HG03280 (cell line): ENCODE measurements around the gene SESN2.

Experiments
- ATAC-seq: cut with Tn5 transposase; IDR thresholded peaks from one replicate; pipeline ENCODE4 v1.9.1; 2021; ENCODE audit warnings: mild to moderate bottlenecking, moderate library complexity; ENCODE audit not compliant: unreplicated experiment

The SESN2 gene

GRCh38 chr1:28259252-28259933 is at the start of gene SESN2:
TSS of gene SESN2 (plus strand) at chr1:28259518. CDS start at chr1:28259848, 330 bp downstream.
- ATAC-seq = peak; percentile 98

GRCh38 chr1:28209700-28210099 is 49.6 kb upstream of the SESN2 start:
- ATAC-seq = no peak

- ATAC-seq = no peak
These were observed 46.0 kb upstream of the SESN2 start for GRCh38 chr1:28213315-28213714.

GRCh38 chr1:28229089-28229488 is 30.2 kb upstream of the SESN2 start:
- ATAC-seq = no peak

GRCh38 chr1:28229996-28230395 is 29.3 kb upstream of the SESN2 start:
- ATAC-seq = no peak

- peak; percentile 58 for ATAC-seq
These were observed 26.6 kb upstream of the SESN2 start, which contains the start of gene DNAJC8 for GRCh38 chr1:28232558-28233263. TSS of gene DNAJC8 (minus strand) at chr1:28233029. CDS start at chr1:28232998, 31 bp downstream.

- no peak for ATAC-seq
These were observed 26.1 kb upstream of the SESN2 start for GRCh38 chr1:28233264-28233606.

GRCh38 chr1:28235755-28236655 is 23.3 kb upstream of the SESN2 start, which contains the start of gene ATP5IF1:
TSS of gene ATP5IF1 (plus strand) at chr1:28236124. CDS start at chr1:28236184, 60 bp downstream.
- peak; percentile 91 for ATAC-seq

- ATAC-seq = no peak
These were observed 22.5 kb upstream of the SESN2 start for GRCh38 chr1:28236656-28237322.

GRCh38 chr1:28239004-28239403 is 20.3 kb upstream of the SESN2 start:
- no peak for ATAC-seq

GRCh38 chr1:28240024-28240423 is 19.3 kb upstream of the SESN2 start:
- ATAC-seq = no peak

- ATAC-seq = no peak
These were observed 17.6 kb upstream of the SESN2 start for GRCh38 chr1:28241638-28242241.

GRCh38 chr1:28243685-28244311 is 15.5 kb upstream of the SESN2 start:
- ATAC-seq = no peak

- ATAC-seq = no peak
These were observed 14.6 kb upstream of the SESN2 start for GRCh38 chr1:28244549-28245251.

- ATAC-seq = no peak
These were observed 12.9 kb upstream of the SESN2 start for GRCh38 chr1:28246427-28246832.

- no peak for ATAC-seq
These were observed 11.6 kb upstream of the SESN2 start for GRCh38 chr1:28247612-28248272.

- no peak for ATAC-seq
These were observed 10.9 kb upstream of the SESN2 start for GRCh38 chr1:28248273-28249012.
